Esophagus muscularis mucosa (tissue), 4 donors: Measurements from ENCODE around the gene TIGD7. TPM values are rescaled to one million over a fixed set of nuclear protein-coding genes. Genes with fewer than 3 reads are reported as not detected.

Experiments
- DNase-seq: peaks from one replicate; pipeline ENCODE4 v3.0.0-alpha.2; 2017; ENCODE audit errors: extremely low spot score
- H3K27ac ChIP-seq, 4 donors: fragments of 200-600 bp; sonication (generic); replicated peaks in 1 of 4; 1 replicate in 3 of 4; 2 replicates in 1 of 4; pipeline ENCODE4 v1.5.1; 2016 to 2019; ENCODE audit warnings: mild to moderate bottlenecking in 1 of 4
- H3K27me3 ChIP-seq, 4 donors: fragments of 200-600 bp; sonication (generic); one replicate each; pipeline versions ENCODE4 v1.5.1 to v1.6.0; 2016 to 2019
- H3K36me3 ChIP-seq, 4 donors: fragments of 200-600 bp; sonication (generic); one replicate each; pipeline ENCODE4 v1.5.1; 2016 to 2019
- H3K4me1 ChIP-seq, 4 donors: fragments of 200-600 bp; sonication (generic); one replicate each; pipeline ENCODE4 v1.5.1; 2016 to 2019
- H3K4me3 ChIP-seq, 4 donors: fragments of 200-600 bp; sonication (generic); 1 replicate in 2 of 4; 2 replicates in 2 of 4; pipeline ENCODE4 v1.5.1; 2016 to 2019; ENCODE audit warnings: mild to moderate bottlenecking in 4 of 4, moderate library complexity in 1 of 4
- H3K9me3 ChIP-seq, 4 donors: fragments of 200-600 bp; sonication (generic); 1 replicate in 3 of 4; 2 replicates in 1 of 4; pipeline ENCODE4 v1.5.1; 2016 to 2019
- CTCF ChIP-seq, 3 experiments: fragments of 200-600 bp in 2 of 3; fragments of 450-650 bp in 1 of 3; sonication (generic) in 2 of 3; IDR thresholded peaks; one replicate each; pipeline ENCODE4 v1.5.1; 2017 to 2019; ENCODE audit warnings: antibody characterized with exemption in 3 of 3, mild to moderate bottlenecking in 2 of 3, moderate library complexity in 1 of 3
- EP300 ChIP-seq: sonication (generic); formaldehyde crosslinking; IDR thresholded peaks from one replicate; pipeline ENCODE4 v1.6.1; 2017; ENCODE audit warnings: antibody characterized with exemption
- POLR2A ChIP-seq: fragments of 450-650 bp; IDR thresholded peaks from one replicate; pipeline ENCODE4 v1.6.1; 2017; ENCODE audit warnings: antibody characterized with exemption, moderate library complexity, mild to moderate bottlenecking, low read depth
- POLR2AphosphoS5 ChIP-seq, 2 donors: sonication (generic); formaldehyde crosslinking; IDR thresholded peaks; one replicate each; pipeline ENCODE4 v1.6.1; 2017; ENCODE audit warnings: antibody characterized with exemption in 2 of 2
- WGBS: methylation state at CpG from one replicate; pipeline ENCODE4 v1.1.5; 2018; 5-methylcytosine and 5-hydroxymethylcytosine counted together
- intact Hi-C: fragments of 100-400 bp; cut with DNase I; formaldehyde crosslinking; loops from one replicate; pipeline ENCODE4 v1.15.1; 2023
- total RNA-seq, 4 donors: library from RNA; depleted of rRNA; stranded (reverse); fragments of >200 nt; gene quantifications; one replicate each; pipeline versions ENCODE4 v1.1.0 to v1.2.1, GENCODE V29; 2016

The TIGD7 gene
- total RNA-seq = 1 to 10 TPM; 4.6 to 8.3 (median 7.6) TPM

- TF ChIP-seq POLR2AphosphoS5 (IDR thresholded peaks at IDR 0.05) = peak; percentile 89 to 97
- TF ChIP-seq CTCF (IDR thresholded peaks at IDR 0.05) = no peak
- peak; percentile 75 for TF ChIP-seq POLR2A
- TF ChIP-seq EP300 = no peak
- Histone ChIP-seq H3K4me3 (peak within 1 kb of the TSS; percentile 59 to 96 (median 74)), H3K36me3 (peaks cover 19 to 65% (median 42%) of the 10 kb centered on the region in 4 donors), H3K9me3 (peaks cover 0 to 87% (median 64%) of the 10 kb centered on the region in 4 donors), H3K27ac (peak within 1 kb of the TSS; percentile 86 to 94 (median 90)), H3K27me3 (no peaks in the 10 kb centered on the region), H3K4me1 (peaks cover 17 to 26% (median 20%) of the 10 kb centered on the region in 4 donors)
- intact Hi-C loops = no loop called here
- WGBS = 7% methylated on average over 29 of the region's 103 CpGs
- peak; percentile 95 for DNase-seq
Measured at GRCh38 chr16:3305109-3306068, at the start of gene TIGD7, which contains the start of gene ZNF75A. Gene TIGD7, minus strand, starts transcription at chr16:3305430. Its CDS starts 4,816 bp downstream, at chr16:3300614. Gene ZNF75A, plus strand, starts transcription at chr16:3305497. Its CDS starts 2,932 bp downstream, at chr16:3308429.

- Histone ChIP-seq H3K27ac (no peak overlapping the region), H3K9me3 (no peaks in the 10 kb centered on the region), H3K4me3 (no peak overlapping the region), H3K4me1 (no peaks in the 10 kb centered on the region), H3K36me3 (no peaks in the 10 kb centered on the region), H3K27me3 (no peaks in the 10 kb centered on the region)
- no peak for DNase-seq
- TF ChIP-seq CTCF (IDR thresholded peaks at IDR 0.05) (no peak), POLR2A (no peak), EP300 (no peak), POLR2AphosphoS5 (IDR thresholded peaks at IDR 0.05) (no peak)
- WGBS = 72% methylated on average over 13 of the region's 13 CpGs
- intact Hi-C loops = no loop called here
Measured at GRCh38 chr16:3349175-3349574, 43.9 kb upstream of the TIGD7 start.

- H3K27me3 ChIP-seq = no peaks in the 10 kb centered on the region
- no peak for DNase-seq
- 69% methylated on average over 4 of the region's 4 CpGs for WGBS
- no peaks in the 10 kb centered on the region for H3K9me3 ChIP-seq
- H3K27ac ChIP-seq = no peak overlapping the region
- TF ChIP-seq POLR2A (no peak), POLR2AphosphoS5 (IDR thresholded peaks at IDR 0.05) (no peak), CTCF (IDR thresholded peaks at IDR 0.05) (no peak), EP300 (no peak)
- intact Hi-C loops = no loop called here
- no peaks in the 10 kb centered on the region for H3K36me3 ChIP-seq
- H3K4me3 ChIP-seq = no peak overlapping the region
- no peaks in the 10 kb centered on the region for H3K4me1 ChIP-seq
Measured at GRCh38 chr16:3348547-3349167, 43.4 kb upstream of the TIGD7 start.

GRCh38 chr16:3347586-3347985 lies 42.4 kb upstream of the TIGD7 start:
- Histone ChIP-seq H3K9me3 (no peaks in the 10 kb centered on the region), H3K4me1 (no peaks in the 10 kb centered on the region), H3K36me3 (no peaks in the 10 kb centered on the region), H3K4me3 (no peak overlapping the region), H3K27me3 (no peaks in the 10 kb centered on the region), H3K27ac (no peak overlapping the region)
- WGBS = 67% methylated on average over 10 of the region's 10 CpGs
- no peak for DNase-seq
- TF ChIP-seq POLR2A (no peak), CTCF (IDR thresholded peaks at IDR 0.05) (no peak), EP300 (no peak), POLR2AphosphoS5 (IDR thresholded peaks at IDR 0.05) (no peak)
- intact Hi-C loops = no loop called here
